GM18867 (cell line): ENCODE results near the gene MANEA.
"Not testable (repeated sequence)": the region's sequence is repeated elsewhere in the genome, so short reads cannot be mapped to it uniquely, and the experiment has no call there.

Experiments used
- ATAC-seq: cut with Tn5 transposase; IDR thresholded peaks from one replicate; pipeline ENCODE4 v1.9.1; 2021; ENCODE audit warnings: mild to moderate bottlenecking, moderate library complexity; ENCODE audit not compliant: unreplicated experiment

MANEA gene

GRCh38 chr6:95584226-95584625, 6.9 kb downstream of the MANEA start:
- ATAC-seq, result not testable (repeated sequence)

DNA sequence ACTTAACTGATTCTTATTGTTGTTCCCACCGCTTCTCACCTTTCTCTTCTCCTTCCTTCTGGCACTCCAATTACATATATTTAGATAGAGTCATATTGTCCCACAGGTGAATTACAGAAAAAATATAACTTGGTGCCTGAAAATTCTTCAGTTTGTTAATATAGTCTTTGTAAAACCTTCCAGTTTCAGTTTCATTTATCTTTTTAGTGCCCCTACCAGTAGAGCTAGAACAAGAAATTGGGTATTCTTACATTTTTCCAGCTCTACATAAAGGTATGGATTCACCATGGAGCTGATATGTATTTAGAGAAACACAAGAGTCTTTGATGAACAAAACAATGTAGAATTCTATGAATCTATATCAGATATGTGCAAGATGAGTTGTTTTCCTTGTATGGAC, 10.7 kb downstream of the MANEA start:
- ATAC-seq, result no peak

- ATAC-seq, result no peak
These were observed 11.7 kb downstream of the MANEA start for GRCh38 chr6:95589067-95589466.

DNA sequence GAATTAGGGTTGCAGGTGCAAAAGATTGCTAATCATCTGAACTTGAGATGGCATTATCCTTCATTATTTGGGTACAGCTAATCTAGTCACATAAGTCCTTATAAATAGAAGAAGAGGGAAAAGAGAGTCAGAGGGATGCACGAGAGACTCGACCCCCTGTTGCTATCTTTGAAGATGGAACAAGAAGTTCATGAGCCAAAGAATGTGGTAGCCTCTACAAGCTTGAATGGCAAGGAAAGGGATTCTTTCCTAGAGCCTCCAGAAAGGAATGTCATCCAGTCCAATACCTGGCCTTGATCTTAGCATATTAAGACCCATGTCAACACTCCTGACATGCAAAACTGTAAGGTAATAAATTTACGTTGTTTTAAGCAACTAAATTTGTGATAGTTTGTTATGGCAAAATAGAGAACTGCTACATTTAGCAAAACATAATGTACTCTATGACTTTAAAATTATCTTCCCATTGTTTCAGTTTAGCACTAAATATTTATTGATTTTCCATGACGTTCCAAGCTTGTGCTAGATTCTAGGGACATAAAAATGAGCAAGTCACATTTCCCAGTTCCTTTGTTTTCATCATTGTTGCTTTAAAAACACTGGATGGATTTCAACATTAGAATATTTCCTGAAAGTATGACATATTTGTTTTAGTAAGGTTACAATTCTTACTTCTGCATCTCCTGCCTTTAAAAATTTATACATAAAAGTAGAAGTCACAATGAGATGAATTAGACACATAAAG, 12.7 kb downstream of the MANEA start:
- ATAC-seq, result no peak

GRCh38 chr6:95593025-95593424, 15.7 kb downstream of the MANEA start:
- no peak for ATAC-seq

DNA sequence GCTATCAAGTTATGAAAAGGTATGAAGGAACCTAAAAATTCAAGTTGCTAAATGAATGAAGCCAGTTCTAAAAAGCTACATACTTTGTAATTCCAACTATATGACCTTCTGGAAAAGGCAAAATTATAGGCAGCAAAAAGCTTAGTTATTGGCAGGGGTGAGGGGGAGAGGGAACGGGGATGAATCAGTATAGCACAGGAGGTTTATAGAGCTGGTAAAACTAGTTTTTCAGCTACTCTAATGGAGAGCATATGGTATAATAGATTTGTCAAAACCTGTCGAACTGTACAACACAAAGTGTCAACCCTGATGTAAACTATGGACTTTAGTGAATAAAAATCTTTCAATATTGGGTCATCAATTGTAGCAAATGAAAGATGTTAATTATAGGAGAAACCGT, 18.7 kb downstream of the MANEA start:
- no peak for ATAC-seq

GRCh38 chr6:95599706-95600105, 22.4 kb downstream of the MANEA start:
- ATAC-seq, result no peak

DNA sequence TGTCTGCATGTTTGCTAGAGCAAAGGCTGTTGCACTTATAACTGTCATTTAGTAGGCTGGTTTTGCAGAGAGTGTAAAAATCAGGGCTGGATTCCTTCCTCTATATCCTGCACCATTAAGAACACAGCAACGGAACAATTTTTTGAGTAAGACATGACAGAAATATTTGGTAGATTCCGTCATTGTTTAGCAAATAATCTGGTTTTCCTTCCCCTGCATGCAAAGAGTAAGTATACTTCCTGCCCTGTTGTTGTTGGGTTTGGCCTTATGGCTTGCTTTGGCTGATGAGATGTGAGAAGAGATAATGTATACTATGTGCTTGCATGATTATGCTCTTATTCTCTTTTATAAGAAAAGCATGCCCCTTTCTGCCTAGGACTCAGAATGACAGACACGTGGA, 23.8 kb downstream of the MANEA start:
- ATAC-seq, result no peak

- ATAC-seq, result no peak
These were observed 36.8 kb downstream of the MANEA start for GRCh38 chr6:95614094-95614493.

- ATAC-seq, result no peak
These were observed 52.2 kb downstream of the MANEA start for GRCh38 chr6:95629551-95629950.

GRCh38 chr6:95636552-95637431, 59.5 kb downstream of the MANEA start:
- ATAC-seq, result no peak

GRCh38 chr6:95648636-95649035, 71.3 kb downstream of the MANEA start:
- ATAC-seq, result no peak

- no peak for ATAC-seq
These were observed 72.1 kb downstream of the MANEA start for GRCh38 chr6:95649451-95649850.

DNA sequence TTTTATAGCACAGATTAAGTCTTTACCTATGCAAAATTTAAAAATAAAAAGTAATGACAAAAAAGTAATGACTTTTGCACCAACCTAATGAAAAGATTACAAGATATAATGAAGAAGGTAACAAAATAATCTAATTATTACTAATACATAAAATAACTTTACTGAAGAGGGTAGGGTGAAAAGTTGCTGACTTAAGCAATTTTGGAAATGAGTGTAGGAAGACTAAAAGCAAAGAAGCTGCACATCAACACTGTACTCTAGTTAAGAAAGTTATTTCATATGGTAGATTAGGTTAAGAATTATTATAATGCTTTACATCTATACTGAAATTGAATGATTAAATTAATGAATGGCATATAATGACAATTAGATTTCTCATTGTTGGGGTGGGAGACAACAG, 76.8 kb downstream of the MANEA start:
- ATAC-seq, result no peak

DNA sequence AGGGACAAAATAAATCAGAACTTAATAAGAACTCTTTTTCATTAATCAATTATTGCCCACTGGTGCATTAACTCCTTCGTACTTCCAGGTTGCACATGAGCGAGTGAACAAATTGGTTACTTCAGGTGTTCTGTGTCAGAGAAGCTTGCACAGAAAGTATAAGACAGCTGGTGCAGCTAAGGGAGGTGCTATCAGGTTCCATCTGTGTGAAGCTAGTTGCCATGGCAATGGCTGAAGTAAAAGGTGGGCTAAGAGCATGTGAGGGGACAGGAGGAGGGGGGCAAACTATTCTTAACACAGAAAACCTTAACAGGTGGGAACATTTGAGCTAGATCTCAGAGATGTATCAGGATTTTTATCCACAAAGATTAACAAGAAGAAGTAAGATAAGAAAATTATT, 81.6 kb downstream of the MANEA start:
- no peak for ATAC-seq
